ENCODE measurements around the gene ZNF750.

- TF ChIP-seq CTCF (IDR thresholded peaks at IDR 0.05), result no peak
- no peak for TF ChIP-seq POLR2A (IDR thresholded peaks at IDR 0.05)
Measured at GRCh38 chr17:82791532-82791931, 48.3 kb downstream of the ZNF750 start.

All from suprapubic skin (tissue), 3 donors.